Stimulated activated naive B cell treated with anti-CD40 and anti-IgM and Interleukin-4, amounts not matched to agents 10 μg/mL and 1 μg/mL and 100 μg/mL, for 72 hours (primary cell): ENCODE data around the gene SNRPB2.

ENCODE experiments used
- ATAC-seq, 2 donors: fragments of 150-1000 bp; cut with Tn5 transposase; replicated peaks; 2 replicates each; pipeline ENCODE4 v1.10.0; 2021; ENCODE audit warnings: moderate library complexity in 1 of 2
- DNase-seq: peaks from one replicate; pipeline ENCODE4 v3.0.0; 2021
- H3K27ac Mint-ChIP-seq: one replicate; pipeline ENCODE4 v1.8.0; 2022; ENCODE audit warnings: mild to moderate bottlenecking, mixed read lengths
- H3K27me3 Mint-ChIP-seq, 2 donors: one replicate each; pipeline ENCODE4 v1.8.0; 2022; ENCODE audit warnings: mixed read lengths in 2 of 2
- H3K36me3 Mint-ChIP-seq, 2 donors: one replicate each; pipeline ENCODE4 v1.8.0; 2022; ENCODE audit warnings: mixed read lengths in 2 of 2, mild to moderate bottlenecking in 1 of 2
- H3K4me1 Mint-ChIP-seq, 2 donors: one replicate each; pipeline ENCODE4 v1.8.0; 2022; ENCODE audit warnings: mixed read lengths in 2 of 2, mild to moderate bottlenecking in 1 of 2
- H3K4me3 Mint-ChIP-seq, 2 donors: one replicate each; pipeline ENCODE4 v1.8.0; 2022; ENCODE audit warnings: mild to moderate bottlenecking in 2 of 2, mixed read lengths in 2 of 2, moderate library complexity in 1 of 2
- H3K9me3 Mint-ChIP-seq, 2 donors: one replicate each; pipeline ENCODE4 v1.8.0; 2022; ENCODE audit warnings: mixed read lengths in 2 of 2, mild to moderate bottlenecking in 1 of 2

SNRPB2 gene

GRCh38 chr20:16785226-16785625 lies 55.4 kb downstream of the SNRPB2 start:
- H3K9me3 Mint-ChIP-seq: peaks cover 18 to 23% of the 10 kb centered on the region in 2 donors
- H3K27me3 Mint-ChIP-seq: peaks cover 15 to 38% of the 10 kb centered on the region in 2 donors
- H3K4me3 Mint-ChIP-seq: no peak overlapping the region
- no peaks in the 10 kb centered on the region for H3K36me3 Mint-ChIP-seq
- DNase-seq: no peak
- no peaks in the 10 kb centered on the region for H3K4me1 Mint-ChIP-seq
- no peak for ATAC-seq
- H3K27ac Mint-ChIP-seq: no peak overlapping the region
